ENCODE data around the gene CCDC69. TPM values are rescaled to one million over a fixed set of nuclear protein-coding genes. Genes with fewer than 3 reads are reported as not detected.

Gene CCDC69
- total RNA-seq, 1 donor from 2014 or later: 79.0 TPM

GRCh38 chr5:151214614-151215545 is 9.0 kb downstream of the CCDC69 start:
- Histone ChIP-seq H3K27me3 (ENCODE audit: low read depth) (no peaks in the 10 kb centered on the region), H3K4me3 (peak overlapping the region; percentile 36), H3K4me1 (peaks cover 70% of the 10 kb centered on the region), H3K9me3 (no peaks in the 10 kb centered on the region), H3K36me3 (peaks cover 6% of the 10 kb centered on the region), H3K27ac (peak overlapping the region; percentile 91)
- intact Hi-C loops (cut with DNase I): no loop called here
- ATAC-seq: peak; percentile 63 to 73
- DNase-seq: no peak
- TF ChIP-seq CTCF (IDR thresholded peaks at IDR 0.05): no peak

- ATAC-seq (peak; percentile 96 to 98), DNase-seq (peak; percentile 92)
- Histone ChIP-seq H3K4me1 (peaks cover 73% of the 10 kb centered on the region), H3K9me3 (no peaks in the 10 kb centered on the region), H3K27me3 (ENCODE audit: low read depth) (no peaks in the 10 kb centered on the region), H3K27ac (peak overlapping the region; percentile 91), H3K4me3 (peak overlapping the region; percentile 36), H3K36me3 (peaks cover 6% of the 10 kb centered on the region)
- intact Hi-C loops (cut with DNase I): no loop called here
- no peak for TF ChIP-seq CTCF (IDR thresholded peaks at IDR 0.05)
Measured at GRCh38 chr5:151213803-151214613, 9.9 kb downstream of the CCDC69 start.

- intact Hi-C loops (cut with DNase I): no loop called here
- Histone ChIP-seq H3K27me3 (ENCODE audit: low read depth) (no peaks in the 10 kb centered on the region), H3K36me3 (peaks cover 6% of the 10 kb centered on the region), H3K4me3 (no peak overlapping the region), H3K9me3 (no peaks in the 10 kb centered on the region), H3K27ac (peak overlapping the region; percentile 76), H3K4me1 (peaks cover 89% of the 10 kb centered on the region)
- DNase-seq (no peak), ATAC-seq (no peak)
- no peak for TF ChIP-seq CTCF (IDR thresholded peaks at IDR 0.05)
Measured at GRCh38 chr5:151212406-151212798, 11.5 kb downstream of the CCDC69 start.

GRCh38 chr5:151208481-151208914 is 15.4 kb downstream of the CCDC69 start:
- intact Hi-C loops (cut with DNase I): no loop called here
- H3K4me3 ChIP-seq: peak overlapping the region; percentile 7
- H3K4me1 ChIP-seq: peaks cover 62% of the 10 kb centered on the region
- peak; percentile 54 to 59 for ATAC-seq
- DNase-seq: peak; percentile 55
- H3K9me3 ChIP-seq: no peaks in the 10 kb centered on the region
- peak overlapping the region; percentile 82 for H3K27ac ChIP-seq
- no peak for TF ChIP-seq CTCF (IDR thresholded peaks at IDR 0.05)
- H3K27me3 ChIP-seq (ENCODE audit: low read depth): no peaks in the 10 kb centered on the region
- peaks cover 7% of the 10 kb centered on the region for H3K36me3 ChIP-seq

- Histone ChIP-seq H3K27ac (no peak overlapping the region), H3K4me1 (peaks cover 41% of the 10 kb centered on the region), H3K4me3 (no peak overlapping the region), H3K9me3 (no peaks in the 10 kb centered on the region), H3K27me3 (ENCODE audit: low read depth) (no peaks in the 10 kb centered on the region), H3K36me3 (peaks cover 27% of the 10 kb centered on the region)
- intact Hi-C loops (cut with DNase I): no loop called here
- TF ChIP-seq CTCF (IDR thresholded peaks at IDR 0.05): no peak
- ATAC-seq: no peak
- no peak for DNase-seq
Measured at GRCh38 chr5:151205411-151205810, 18.5 kb downstream of the CCDC69 start.
